ENCODE data around the gene C6orf132. TPM values are rescaled to one million over a fixed set of nuclear protein-coding genes. Genes with fewer than 3 reads are reported as not detected.

The C6orf132 gene
- total RNA-seq, 1 experiment from 2014 or later = 48.4 TPM

- Mint-ChIP-seq H3K27me3 (ENCODE audit: low read depth) (peaks cover 1% of the 10 kb centered on the region; the same call in 1 of the 2 replicates), H3K27ac (peak overlapping the region; percentile 80 to 89 (median 81); a peak in 6 of 7 replicates), H3K4me3 (no peak overlapping the region), H3K4me1 (peaks cover 61 to 65% of the 10 kb centered on the region in 2 experiments), H3K36me3 (ENCODE audit: insufficient read depth in 1 of 3, low read depth in 3 of 3) (peaks cover 18 to 36% (median 34%) of the 10 kb centered on the region in 3 experiments), H3K9me3 (peaks cover 0 to 4% of the 10 kb centered on the region in 2 experiments; a peak in 1 of 5 replicates)
- Histone ChIP-seq H3K9ac (ENCODE audit: extremely low read depth, insufficient read length, low read length) (no peak overlapping the region), H2BK15ac (ENCODE audit: low read depth, low read length) (no peak overlapping the region), H3K27ac (ENCODE audit: insufficient read length, low read depth, low read length) (no peak overlapping the region), H2BK120ac (ENCODE audit: low read depth, low read length, poor library complexity, severe bottlenecking) (no peak overlapping the region), H3K56ac (ENCODE audit: insufficient read length, low read depth, low read length) (no peak overlapping the region), H3K79me1 (ENCODE audit: insufficient read depth, low read depth, low read length, poor library complexity, severe bottlenecking) (no peaks in the 10 kb centered on the region), H3K9me3 (ENCODE audit: control insufficient read depth, low read depth, low read length) (no peaks in the 10 kb centered on the region), H3K27me3 (ENCODE audit: insufficient read depth, low read length) (no peaks in the 10 kb centered on the region), H3K23me2 (ENCODE audit: insufficient read length, low read depth, low read length, poor library complexity, severe bottlenecking) (no peaks in the 10 kb centered on the region), H2AK5ac (ENCODE audit: insufficient read length, low read length) (no peak overlapping the region), H3K18ac (ENCODE audit: insufficient read length, low read depth, low read length) (peak overlapping the region; percentile 45), H3K4me1 (ENCODE audit: insufficient read depth, low read length) (peaks cover 21% of the 10 kb centered on the region), H3K79me2 (ENCODE audit: insufficient read depth, low read length) (peaks cover 8% of the 10 kb centered on the region; the same call in 1 of the 2 replicates), H4K20me1 (ENCODE audit: control insufficient read depth, insufficient read depth, insufficient read length) (no peaks in the 10 kb centered on the region), H3K23ac (ENCODE audit: insufficient read length, low read depth, low read length) (no peak overlapping the region), H2BK5ac (ENCODE audit: insufficient read length, low read length) (peak overlapping the region; percentile 17), H3K4me2 (ENCODE audit: insufficient read depth, insufficient read length, low read length) (no peak overlapping the region), H3K14ac (ENCODE audit: insufficient read depth, low read length) (peak overlapping the region; percentile 24; the same call in 1 of the 2 replicates), H4K5ac (ENCODE audit: insufficient read length, low read depth, low read length) (no peak overlapping the region), H2BK20ac (ENCODE audit: low read depth, low read length, poor library complexity, severe bottlenecking) (no peak overlapping the region), H2BK12ac (ENCODE audit: insufficient read length, low read depth, low read length) (no peak overlapping the region), H3T11ph (ENCODE audit: low read length) (no peak overlapping the region), H4K8ac (replicated peaks; ENCODE audit: insufficient read length, low read depth, low read length) (no peak overlapping the region), H3K4ac (ENCODE audit: low read depth, low read length) (no peak overlapping the region), H2AFZ (ENCODE audit: low read length) (no peak overlapping the region), H4K91ac (ENCODE audit: insufficient read length, low read depth, low read length) (no peak overlapping the region)
- no CpG with 5 or more reads among the region's 12 CpGs for WGBS (ENCODE audit: extremely low coverage, insufficient read length, low lambda C conversion rate)
- TF ChIP-seq, protein P1, sequence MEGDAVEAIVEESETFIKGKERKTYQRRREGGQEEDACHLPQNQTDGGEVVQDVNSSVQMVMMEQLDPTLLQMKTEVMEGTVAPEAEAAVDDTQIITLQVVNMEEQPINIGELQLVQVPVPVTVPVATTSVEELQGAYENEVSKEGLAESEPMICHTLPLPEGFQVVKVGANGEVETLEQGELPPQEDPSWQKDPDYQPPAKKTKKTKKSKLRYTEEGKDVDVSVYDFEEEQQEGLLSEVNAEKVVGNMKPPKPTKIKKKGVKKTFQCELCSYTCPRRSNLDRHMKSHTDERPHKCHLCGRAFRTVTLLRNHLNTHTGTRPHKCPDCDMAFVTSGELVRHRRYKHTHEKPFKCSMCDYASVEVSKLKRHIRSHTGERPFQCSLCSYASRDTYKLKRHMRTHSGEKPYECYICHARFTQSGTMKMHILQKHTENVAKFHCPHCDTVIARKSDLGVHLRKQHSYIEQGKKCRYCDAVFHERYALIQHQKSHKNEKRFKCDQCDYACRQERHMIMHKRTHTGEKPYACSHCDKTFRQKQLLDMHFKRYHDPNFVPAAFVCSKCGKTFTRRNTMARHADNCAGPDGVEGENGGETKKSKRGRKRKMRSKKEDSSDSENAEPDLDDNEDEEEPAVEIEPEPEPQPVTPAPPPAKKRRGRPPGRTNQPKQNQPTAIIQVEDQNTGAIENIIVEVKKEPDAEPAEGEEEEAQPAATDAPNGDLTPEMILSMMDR (conservative IDR thresholded peaks at IDR 0.05) = no peak
- DNase-seq = no peak
These were observed 7.3 kb downstream of the C6orf132 start for GRCh38 chr6:42135161-42135560.
